GM19438 (cell line): Measurements from ENCODE around the gene FBXL4.
A peak's percentile ranks its signal among the peaks of the same experiment; 100 is the strongest.

Experiments
- ATAC-seq: cut with Tn5 transposase; IDR thresholded peaks from one replicate; pipeline ENCODE4 v1.9.1; 2021; ENCODE audit warnings: low read depth; ENCODE audit not compliant: unreplicated experiment

Gene FBXL4

DNA sequence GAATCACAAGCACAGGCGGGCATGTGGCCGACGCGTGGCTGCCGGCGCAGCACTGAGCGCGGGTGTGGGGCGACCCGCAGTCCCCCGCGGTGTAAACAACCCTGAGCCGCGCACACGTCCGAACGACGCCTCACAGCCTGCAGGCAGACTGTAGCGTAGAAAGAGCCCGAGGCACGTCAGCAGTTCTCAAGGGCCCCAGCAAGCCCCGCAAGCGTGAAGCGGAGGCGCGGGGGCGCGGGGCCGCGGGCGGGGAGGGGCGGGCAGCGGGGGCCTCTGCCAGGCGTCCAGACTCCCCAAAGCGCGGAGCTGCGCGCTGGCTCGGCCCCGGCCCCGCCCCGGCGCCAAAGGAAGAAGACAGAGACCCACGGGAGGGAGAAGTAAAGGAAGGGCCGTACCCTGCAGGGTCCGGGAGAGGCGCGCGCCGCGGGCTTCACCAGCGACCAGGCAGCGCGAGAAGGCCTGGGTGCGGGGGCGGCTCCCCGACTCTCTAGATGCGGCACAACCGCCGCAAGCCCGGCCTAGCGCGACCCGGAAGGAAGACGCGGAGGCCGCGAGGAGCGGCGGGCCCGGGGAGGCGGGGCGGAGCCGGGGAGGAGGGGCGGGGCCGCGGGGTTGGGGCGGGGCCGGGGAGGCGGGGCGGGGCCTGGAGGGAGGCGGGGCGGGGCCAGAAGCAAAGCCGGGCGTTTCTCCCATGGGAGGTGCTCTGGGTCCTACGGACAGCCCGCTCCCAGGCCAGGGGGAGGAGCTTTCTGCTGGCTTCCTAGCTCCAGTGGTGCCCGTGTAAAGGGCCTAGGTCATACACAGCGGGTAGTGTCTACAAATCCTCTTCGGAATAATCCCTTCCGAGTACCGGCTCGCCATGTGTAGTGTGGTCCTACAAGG lies at the start of gene FBXL4:
Gene FBXL4, minus strand, starts transcription at position 536 of the 882 bp plus-strand sequence. CDS start 20,958 bp downstream, outside the sequence.
- ATAC-seq: peak; percentile 75

DNA sequence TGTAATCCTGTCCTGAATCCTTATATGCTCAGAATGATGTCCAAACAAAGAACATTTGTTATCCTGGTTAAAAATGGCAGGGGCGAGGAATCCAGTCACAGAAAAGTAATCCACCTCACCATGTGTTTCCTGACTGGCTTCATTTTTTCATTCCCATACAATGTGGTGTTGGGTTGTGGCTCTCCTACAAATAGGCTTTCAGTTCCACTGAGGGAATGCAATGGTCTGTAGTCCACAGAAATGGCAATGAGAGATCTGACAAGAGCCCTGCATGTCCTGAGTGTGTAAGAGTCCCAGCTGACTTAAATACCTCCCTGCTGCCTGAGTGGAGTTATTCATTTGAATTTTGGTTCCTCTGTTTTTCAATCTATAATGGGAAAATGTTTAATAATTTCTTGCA lies 47.4 kb upstream of the FBXL4 start:
- no peak for ATAC-seq

DNA sequence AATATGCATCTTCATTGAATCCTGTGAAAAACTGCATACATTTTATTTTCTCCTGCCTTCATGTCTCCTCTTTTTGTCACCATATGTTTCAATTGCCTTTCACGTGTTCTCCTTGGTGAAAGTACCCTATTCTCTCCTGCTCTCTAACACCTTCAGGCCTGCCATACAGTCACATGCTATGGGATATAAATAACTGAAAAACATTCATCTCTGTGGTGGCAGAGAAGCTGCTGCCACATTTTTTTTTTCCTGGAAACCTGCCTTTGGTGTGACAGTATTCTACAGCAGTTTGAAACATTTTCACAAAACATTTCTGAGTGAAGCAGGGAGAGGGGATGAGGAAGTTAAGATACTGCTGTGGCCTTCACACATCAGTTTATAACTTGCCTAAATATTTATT lies 44.8 kb upstream of the FBXL4 start:
- ATAC-seq: no peak

DNA sequence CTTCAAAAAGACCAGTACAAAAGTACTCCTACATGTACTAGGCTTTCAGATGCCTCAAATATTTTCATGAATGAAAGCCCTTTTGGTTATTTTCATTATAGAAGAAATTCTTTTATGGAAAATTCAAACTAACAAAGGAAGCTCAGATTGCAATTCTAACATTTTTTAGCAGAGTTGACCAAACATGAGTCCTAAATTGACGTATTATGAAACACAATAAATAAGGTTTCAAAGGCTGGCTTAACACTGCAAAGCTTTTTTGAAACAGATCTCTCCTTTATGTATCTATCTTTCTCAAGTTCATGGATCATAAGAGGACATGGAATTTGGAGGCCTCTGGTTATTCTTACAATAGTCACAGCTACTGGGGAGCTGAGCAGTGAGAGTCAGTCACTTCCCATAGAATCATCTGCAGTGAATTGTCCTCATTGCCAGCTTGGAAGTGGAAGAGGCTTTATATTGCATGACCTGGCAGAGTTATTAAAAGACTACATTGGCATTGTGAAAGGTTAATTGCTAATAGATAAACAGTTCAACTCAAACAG lies 38.4 kb upstream of the FBXL4 start:
- ATAC-seq: no peak

DNA sequence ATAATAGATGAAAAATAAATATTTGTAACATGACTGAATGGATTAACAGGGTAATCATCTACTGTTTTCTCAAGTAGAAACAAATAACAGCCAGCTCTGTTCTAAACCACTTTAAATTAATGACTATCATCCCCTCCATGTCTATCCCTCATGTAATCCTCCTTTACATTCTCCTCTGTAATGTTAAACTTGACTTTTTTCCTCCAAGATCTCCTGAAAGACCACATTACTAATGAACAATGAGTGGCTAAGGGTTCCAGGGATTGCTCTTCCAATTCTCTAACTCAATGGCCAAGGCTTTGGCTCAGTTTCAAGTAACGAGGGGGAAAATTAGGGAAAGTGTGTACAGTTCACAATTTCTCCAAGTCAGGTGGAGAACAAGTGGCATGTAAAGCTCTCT lies 37.6 kb upstream of the FBXL4 start:
- no peak for ATAC-seq

DNA sequence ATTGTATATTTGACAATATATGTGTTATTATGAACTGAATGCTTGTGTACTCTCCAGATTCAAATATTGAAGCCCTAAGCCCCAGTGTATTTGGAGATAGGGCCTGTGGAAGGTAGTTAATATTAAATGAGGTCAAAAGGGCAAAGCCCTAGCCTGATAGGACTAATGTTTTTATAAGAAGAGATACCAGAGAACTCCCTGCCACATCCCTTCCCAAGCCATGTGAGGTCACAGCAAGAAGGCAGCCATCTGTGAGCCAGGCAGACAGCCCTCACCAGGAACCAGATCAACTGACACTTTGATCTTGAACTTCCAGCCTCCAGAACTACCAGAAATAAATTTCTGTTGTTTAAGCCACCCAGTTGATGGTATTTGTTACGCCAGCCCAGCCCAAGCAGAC lies 36.4 kb upstream of the FBXL4 start:
- no peak for ATAC-seq

DNA sequence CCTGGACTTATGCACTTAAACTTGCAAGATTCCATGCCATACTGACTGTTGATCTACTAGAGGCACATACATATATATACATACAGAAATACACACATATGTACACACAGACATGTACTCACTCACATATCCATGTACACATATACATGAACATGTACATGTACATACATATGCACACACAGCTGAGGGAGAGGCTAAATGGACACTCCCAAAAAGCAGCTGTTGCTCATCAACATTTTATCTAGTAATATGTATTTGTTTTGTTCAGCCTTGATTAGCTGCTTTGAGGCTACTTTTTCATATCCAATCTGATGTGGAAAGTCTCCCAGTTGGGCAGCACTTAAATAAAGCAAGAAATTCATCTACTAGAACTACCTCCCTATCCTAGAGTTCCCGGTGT lies 33.7 kb upstream of the FBXL4 start:
- no peak for ATAC-seq

DNA sequence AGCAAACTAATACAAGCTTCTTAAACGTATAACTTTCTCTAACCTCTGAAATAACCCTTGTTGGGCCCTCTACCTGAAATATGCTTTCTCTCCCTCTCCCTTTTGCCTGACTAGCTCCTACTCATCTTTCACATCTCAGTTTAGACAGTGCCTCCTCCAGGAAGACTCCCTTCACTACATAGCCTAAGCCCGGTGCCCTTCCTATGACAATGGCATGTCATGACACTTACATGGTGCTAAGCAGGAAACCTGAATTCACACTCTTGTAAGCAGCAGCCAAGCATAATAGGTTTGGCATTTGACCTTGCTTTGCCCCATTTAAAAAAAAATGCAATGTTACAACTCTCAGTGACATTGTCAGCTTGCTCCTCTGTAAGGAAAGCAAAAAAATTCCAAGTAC lies 33.1 kb upstream of the FBXL4 start:
- ATAC-seq: no peak

DNA sequence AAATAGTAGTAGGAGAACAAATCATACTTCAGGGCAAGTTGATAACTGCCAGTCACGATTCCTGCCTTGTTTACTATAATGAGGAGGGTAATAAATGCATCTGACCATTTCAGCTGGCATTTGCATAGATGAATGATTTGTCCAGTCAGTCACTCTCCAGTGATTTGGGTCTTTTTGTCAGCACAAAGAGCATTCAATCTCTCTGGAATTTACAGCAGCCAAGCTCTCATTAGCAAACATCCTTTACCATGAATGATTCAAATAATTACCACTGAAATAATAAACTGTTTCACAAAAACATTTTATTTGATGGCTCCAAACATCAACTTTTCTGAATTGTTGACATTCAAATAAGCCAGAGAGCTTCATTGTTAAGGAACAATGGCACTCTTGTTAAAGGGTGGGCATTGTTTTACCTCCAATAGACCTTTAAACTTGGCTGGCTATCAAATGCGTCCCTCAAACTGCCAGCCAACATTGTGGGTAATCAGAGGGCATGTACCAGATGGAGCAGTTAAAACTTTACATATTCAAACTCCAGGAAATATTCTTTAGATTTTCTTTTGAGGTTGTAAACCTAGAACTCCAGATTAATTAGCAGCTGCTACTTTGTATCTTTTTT lies 30.0 kb upstream of the FBXL4 start:
- no peak for ATAC-seq

DNA sequence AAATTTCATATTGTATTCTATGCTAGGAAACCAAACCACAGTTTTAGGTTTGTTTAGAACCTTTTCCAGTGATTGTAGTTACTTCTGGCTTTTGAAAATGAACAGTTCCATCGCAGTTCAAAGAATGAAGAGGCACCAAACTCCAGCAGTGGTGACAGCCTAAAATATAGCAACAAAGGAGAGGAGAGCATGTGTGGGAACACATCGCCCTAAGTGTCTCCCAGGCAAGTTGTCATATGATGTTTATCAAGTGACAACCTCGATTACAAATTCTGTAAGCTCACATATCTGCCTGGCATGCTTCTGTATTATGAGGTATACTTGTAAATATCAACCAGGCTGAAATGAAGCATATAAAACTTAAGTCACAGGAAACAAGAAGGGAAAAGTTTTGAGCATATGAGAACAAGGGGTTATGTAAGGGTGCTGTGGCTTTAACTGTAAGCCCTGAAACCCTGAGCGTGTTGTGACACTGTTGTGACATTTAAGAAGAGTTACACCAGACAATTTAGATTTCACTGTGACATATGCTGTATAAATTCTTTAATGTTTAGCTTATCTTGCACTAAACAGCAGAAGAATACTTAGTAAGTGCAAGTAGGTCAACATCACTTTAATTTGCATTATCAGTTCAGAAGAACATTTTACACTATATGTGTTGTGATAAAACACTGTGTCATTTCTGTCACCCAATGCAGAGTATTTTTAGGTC lies 29.1 kb upstream of the FBXL4 start:
- no peak for ATAC-seq

DNA sequence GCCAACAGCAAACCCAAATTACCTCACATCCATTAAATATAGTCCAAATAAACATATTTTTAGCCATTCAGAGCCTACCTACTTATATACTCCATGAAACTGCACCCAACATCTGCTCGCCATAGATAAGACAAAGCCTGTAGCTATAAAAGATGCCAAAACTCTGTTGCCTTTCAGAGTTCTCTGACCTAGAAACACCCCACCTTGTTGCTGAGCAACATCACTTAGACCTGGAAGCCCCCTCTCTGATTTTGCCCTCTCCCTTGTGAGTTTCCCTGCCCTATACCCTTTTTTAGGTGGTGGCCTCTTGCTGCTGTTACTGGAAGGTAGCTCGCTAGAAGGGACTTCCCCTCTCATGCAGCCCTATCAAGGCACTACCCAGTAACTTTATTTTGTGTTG lies 27.7 kb upstream of the FBXL4 start:
- ATAC-seq: no peak

DNA sequence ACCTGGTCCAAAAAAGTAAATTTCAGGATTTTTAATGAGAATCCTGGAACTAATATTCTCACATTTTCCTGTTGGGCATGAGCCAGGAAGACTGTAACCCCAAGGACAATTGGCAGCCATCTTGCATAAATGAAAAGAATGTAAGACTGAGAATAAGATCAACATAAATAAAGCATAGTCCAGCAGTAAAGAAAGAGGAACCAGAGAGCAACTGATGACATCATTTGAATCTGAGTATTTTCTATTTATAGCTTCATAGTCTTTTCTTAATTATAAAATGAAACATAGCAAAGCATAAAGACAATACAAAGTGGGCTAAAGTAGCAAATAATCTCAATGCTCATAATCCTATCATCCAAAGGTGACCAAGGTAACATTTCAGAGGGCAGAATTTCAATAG lies 26.6 kb upstream of the FBXL4 start:
- no peak for ATAC-seq

DNA sequence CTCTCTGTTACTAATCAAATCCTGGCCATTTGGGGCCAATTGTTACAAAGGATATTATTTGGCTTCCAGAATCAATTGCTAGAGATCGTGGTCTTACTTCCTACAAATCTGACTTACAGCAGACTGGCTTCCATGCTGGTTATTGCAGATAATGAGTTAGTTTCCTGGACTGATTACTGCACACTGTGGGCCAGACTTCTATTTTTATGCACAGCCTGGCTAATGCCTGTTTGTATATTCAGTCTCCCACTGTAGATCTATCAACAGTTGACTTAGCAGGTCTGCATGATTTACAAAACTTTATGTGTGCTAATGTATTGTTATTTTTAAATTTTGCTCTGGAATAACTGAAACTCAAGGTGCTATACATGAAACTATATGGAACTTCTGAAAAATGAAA lies 25.8 kb upstream of the FBXL4 start:
- ATAC-seq: no peak

DNA sequence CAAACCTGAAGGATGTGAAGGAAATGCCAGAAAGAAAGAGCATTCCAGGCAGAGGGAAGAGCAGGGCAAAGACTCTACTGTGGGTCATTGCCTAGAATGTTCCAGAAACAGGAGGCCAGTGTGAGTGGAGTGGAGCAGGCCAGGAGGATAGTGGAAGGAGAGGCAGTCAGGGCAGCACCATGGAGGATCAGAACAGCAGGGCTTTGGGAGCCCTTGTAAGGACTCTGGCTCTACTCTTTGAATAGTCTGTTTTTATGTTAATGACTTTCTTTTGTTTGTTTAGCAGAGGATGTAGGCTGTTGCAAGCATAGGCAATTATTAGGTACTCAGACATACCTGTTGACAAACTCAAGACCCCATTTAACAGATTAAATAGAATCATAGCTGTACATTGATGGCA lies 23.6 kb upstream of the FBXL4 start:
- ATAC-seq: no peak

DNA sequence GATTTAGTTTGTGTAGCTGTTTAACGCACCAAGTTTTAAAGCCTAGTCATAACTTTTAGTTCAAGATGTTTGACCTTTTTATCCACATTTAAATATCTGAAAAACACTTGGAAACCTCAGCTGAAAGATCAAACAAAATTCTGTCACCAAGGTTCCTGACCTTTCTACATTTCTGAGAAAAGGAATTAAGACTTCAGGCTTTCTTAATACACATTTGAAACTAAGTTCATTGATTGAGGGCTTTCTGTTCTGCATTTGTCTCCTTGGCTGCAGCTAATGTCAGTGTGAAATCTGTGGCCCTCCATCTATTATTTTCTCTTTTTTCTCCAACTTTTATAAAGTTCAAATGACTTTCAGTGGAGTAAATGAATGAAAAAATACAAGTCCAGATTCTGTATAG lies 22.7 kb upstream of the FBXL4 start:
- ATAC-seq: no peak

DNA sequence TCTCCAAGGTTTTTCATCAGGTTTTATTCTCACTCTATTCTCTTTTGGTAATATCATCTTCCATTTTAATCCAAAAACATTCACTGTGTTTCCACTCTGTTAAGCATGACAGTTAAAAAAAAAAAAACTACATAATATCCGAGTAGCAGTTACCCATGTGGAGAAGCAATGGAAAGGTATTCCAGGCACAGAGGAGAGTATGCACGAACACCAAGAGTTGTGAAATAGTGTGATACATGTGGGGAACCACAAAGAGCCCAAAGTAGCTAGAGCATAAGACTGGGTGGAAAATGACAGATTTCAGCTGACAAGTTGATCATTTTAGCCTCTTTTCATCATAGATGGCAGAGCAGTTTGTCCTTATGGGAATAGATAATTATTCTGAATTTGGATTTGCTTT lies 19.9 kb upstream of the FBXL4 start:
- ATAC-seq: no peak

DNA sequence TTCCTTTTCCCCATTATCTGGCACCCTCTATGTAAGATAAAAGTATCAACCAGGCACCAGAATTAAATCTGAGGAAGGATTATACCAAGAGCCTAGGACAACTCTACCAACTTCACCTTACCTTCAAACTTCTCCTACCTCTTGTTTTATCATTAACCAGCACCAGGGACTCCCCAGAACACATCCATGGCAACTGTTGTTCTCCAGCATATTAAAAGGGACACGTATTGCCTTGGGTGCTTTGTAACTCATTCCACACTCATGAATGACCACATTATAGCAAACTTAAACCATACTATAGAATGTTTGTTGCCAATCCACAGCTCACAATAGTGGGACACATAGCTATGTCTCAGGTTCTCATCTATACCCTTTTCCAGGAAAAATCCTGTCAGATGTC lies 11.9 kb upstream of the FBXL4 start:
- ATAC-seq: no peak

DNA sequence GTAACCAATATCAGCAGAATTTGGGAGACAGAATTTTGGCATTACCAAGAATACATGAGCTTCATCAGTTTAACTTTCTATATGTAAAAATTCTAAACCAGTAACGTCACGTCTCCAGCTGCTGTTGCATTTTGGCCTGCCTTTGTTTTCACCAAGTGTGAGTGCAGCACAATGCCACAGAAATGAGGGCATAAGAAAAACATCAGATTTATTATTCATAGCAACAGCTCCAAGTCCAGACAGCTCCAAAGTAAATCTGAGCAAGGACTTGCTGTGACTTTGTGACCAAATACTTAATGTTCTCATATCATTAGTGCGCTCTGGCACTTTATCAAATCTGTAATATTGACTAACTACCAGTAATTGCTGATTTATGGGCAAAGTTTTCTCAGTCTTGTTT lies 11.0 kb upstream of the FBXL4 start:
- no peak for ATAC-seq

DNA sequence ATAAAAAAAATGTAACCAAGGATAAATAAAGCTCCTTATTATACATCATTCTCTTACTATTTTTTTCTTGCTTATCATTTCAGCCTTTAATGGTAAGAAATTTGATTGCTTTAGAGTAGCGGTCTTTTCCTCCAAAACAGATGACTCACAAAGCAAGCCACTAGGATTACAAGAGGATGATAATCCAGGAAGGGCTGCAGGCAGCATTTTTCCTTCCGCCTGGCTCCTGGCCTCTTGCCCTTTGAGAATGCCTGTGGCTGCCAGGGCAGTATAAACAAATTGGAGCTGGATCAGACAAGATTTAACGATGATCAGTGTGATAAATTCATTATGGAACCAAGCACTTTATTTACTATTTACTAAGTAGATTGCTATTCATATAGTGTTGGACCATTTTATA lies 9.7 kb upstream of the FBXL4 start:
- ATAC-seq: no peak

DNA sequence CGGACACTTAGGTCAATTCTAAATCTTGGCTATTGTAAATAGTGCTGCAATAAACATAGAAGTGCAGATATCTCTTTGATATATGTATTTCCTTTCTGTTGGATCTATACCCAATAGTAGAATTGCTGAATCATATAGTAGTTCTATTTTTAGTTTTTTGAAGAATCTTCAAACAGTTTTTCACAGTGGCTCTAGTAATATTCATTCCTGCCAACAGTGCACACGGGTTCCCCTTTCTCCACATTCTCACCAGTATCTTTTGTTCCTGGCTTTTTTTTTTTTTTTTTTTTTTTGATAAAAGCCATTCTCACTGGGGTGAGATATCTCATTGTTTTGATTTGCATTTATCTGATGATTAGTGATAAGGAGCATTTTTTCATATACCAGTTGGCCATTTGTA lies 1.8 kb upstream of the FBXL4 start:
- no peak for ATAC-seq

DNA sequence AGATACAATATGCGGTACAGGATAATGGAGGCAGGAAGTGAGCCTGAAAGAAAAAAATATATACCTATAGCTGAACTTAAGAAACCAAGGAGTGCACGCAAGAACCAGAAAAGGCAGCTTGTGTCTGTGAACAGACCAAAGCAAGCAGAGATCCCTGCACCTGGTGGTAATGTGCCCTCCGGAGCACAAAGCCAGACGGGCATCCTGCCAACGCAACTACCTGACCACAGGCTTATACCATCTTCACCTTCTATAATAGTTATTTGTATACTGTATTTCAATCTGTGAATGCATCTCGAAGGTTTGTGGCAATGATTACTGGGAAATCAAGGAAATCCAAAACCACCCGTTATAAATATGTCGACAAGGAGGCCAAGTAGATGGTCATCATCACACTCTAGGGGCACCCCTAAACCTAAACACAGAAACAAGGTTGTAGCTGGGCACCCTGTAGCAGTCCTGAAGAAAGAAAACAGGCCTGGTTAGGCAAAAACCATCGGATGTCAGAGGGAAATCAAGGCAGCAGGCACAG lies 801 bp downstream of the FBXL4 start:
- ATAC-seq: peak; percentile 22
